GM10266 (cell line): ENCODE measurements around the gene CRYGN.

Source experiments
- DNase-seq: peaks from one replicate; pipeline ENCODE4 v3.0.0; 2012; ENCODE audit errors: extremely low spot score
- CTCF ChIP-seq: IDR thresholded peaks from 2 replicates; pipeline ENCODE4 v1.5.1; 2012; ENCODE audit warnings: mild to moderate bottlenecking, low read depth; ENCODE audit not compliant: control insufficient read depth, insufficient read depth; ENCODE audit errors: missing control alignments

CRYGN gene

GRCh38 chr7:151459726-151460473 lies 20.0 kb upstream of the CRYGN start:
- no peak for DNase-seq

GRCh38 chr7:151457534-151457933 lies 17.6 kb upstream of the CRYGN start:
- no peak for DNase-seq
- TF ChIP-seq CTCF = no peak

More at GRCh38 chr7:151459726-151460473, 20.0 kb upstream of the CRYGN start:
- no peak for TF ChIP-seq CTCF

GRCh38 chr7:151456782-151457181 lies 16.8 kb upstream of the CRYGN start:
- no peak for TF ChIP-seq CTCF
- DNase-seq = no peak

- no peak for DNase-seq
- TF ChIP-seq CTCF = no peak
Measured at GRCh38 chr7:151456276-151456675, 16.3 kb upstream of the CRYGN start.

- no peak for TF ChIP-seq CTCF
Measured at GRCh38 chr7:151455690-151456089, 15.7 kb upstream of the CRYGN start.

GRCh38 chr7:151454932-151455530 lies 15.1 kb upstream of the CRYGN start:
- DNase-seq = no peak
- TF ChIP-seq CTCF = no peak

More at GRCh38 chr7:151455690-151456089, 15.7 kb upstream of the CRYGN start:
- no peak for DNase-seq

GRCh38 chr7:151454305-151454704 lies 14.4 kb upstream of the CRYGN start:
- DNase-seq = no peak
- no peak for TF ChIP-seq CTCF
